Activated CD4-positive, alpha-beta T cell treated with anti-CD3 and anti-CD28 coated beads for 1 hour (primary cell): ENCODE measurements around the gene S100A8.
"Not testable (repeated sequence)": the region's sequence is repeated elsewhere in the genome, so short reads cannot be mapped to it uniquely, and the experiment has no call there.

Source experiments
- DNase-seq: peaks from one replicate; pipeline ENCODE4 v3.0.0-alpha.2; 2020

The S100A8 gene

GRCh38 chr1:153390938-153391710 lies at the start of gene S100A8:
Gene S100A8, minus strand, starts transcription at chr1:153391073. Its CDS starts 538 bp downstream, at chr1:153390535.
- no peak for DNase-seq

DNA sequence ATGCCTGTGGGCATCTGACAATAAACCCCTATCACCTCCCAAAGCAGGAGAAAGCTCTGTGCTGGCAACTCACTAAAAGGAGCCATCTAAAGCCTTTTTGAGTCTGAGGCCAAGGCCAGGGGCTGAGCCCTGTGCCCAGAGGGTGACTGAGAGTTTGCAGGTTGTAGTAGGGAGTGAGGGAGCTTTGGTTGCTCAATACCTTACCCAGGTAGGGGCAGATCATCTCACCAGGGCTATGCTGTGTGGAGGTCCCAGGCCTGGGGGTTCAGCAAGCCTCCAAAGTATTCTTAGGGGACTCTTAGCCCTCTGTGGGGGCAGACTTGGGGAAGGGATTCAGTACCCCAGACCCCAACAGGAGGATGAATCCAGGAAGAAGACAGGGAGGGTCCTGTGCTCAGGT lies 48.4 kb upstream of the S100A8 start:
- DNase-seq, result no peak

DNA sequence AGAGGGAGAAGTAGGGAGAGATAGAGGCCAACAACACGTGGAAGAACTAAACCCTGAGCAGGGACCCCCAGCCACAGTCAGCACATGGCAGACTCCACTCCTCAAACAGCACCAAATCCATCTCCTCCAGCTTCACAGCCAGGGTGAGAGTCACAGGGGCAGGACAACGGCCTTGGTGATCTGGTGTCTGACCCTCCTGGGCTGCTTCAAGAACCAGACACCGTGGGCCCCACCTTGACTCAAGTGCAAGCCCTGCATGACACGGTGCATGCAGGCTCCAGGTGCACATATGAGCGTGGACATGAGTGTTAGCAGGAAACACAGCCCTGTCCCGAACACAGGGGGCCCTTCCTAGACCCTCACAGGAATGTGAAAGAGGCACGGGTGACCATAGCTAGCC lies 47.7 kb upstream of the S100A8 start:
- no peak for DNase-seq

DNA sequence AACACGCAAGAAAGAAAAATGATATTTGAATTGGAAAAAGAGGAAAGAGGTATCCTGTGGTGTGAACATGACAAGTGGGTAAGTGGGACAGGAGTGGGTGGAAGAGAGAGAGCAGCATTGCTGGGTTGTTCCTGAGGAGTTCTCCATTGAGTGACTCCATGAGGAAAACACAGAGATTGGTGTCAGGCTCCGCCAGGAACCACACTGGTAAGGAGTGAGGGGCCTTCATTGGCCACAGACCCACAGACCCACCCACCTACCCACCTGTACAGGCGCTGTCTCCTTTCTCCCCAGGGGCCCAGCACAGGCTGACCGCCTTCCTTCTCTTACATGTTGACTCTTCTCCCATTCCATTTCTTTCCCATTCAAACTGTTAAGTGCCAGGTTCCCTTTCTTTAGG lies 46.4 kb upstream of the S100A8 start:
- DNase-seq, result no peak

DNA sequence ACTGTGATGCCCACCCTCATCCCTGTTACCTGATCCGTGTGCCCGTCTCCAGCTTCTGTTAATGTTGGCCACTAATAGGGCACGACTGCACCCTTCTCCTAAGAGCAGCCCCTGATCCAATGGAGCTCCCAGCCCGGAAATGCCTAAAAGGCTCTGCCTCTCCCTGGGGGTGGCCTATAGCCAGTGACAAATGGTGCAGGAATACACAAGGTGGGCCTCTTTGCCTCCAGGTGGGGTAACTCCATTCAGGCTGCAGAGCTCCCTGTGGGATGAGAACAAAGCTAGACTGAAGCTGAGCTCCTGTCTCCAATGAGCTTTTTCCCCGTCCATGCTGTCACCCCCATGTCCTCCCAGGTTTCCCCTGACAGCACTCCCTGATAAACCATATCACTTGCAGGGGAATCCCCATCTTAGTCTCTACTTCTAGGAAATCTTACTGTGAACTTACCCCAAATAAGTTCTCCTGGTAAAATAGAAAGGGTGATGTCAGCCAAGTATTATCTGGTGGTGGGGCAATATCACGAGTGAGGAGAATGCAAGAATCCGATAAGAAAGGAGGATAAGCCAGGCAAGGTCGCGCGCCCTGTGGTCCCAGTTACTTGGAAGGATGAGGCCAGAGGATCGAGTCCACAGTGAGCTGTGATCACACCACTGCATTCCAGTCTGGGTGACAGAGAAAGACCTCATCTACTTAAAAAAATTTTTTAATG lies 44.0 kb upstream of the S100A8 start:
- DNase-seq, result no peak

GRCh38 chr1:153432874-153433681 lies 42.2 kb upstream of the S100A8 start:
- no peak for DNase-seq

- no peak for DNase-seq
Measured at GRCh38 chr1:153431928-153432327, 41.1 kb upstream of the S100A8 start.

DNA sequence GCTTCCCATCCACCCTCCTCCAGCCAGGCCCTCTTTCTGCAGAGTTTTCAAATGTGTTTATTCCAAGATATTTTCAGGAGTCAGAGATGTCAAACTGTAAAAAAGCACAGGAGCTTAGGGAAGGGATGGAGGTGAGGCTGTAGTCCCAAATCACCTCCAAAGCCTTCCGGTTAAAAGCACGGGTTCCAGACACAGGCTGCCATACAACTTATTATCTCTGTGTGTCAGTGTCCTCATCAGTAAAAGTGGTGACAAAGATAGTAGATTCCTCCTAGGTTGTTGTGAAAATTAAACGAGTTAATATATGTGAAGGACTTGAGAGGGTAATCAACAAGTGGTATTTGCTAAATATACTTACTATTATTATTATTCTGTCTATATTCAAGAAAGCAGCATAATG lies 40.6 kb upstream of the S100A8 start:
- DNase-seq, result no peak

DNA sequence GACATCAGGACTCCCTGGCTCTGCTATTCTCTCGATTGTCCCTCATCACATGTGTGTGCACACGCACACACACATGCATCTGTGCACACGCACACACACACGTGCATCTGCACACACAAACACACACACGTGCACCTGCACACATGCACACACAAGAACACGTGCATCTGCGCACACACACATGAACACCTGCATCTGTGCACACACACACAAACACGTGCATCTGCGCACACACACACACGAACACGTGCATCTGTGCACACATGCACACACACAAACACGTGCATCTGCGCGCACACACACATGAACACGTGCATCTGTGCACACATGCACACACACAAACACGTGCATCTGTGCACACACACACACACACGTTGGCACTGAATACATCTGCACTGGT lies 40.1 kb upstream of the S100A8 start:
- DNase-seq, result no peak

GRCh38 chr1:153430561-153430960 lies 39.7 kb upstream of the S100A8 start:
- DNase-seq, result no peak

- DNase-seq, result no peak
Measured at GRCh38 chr1:153430166-153430553, 39.3 kb upstream of the S100A8 start.

GRCh38 chr1:153429266-153430165 lies 38.6 kb upstream of the S100A8 start:
- DNase-seq, result no peak

DNA sequence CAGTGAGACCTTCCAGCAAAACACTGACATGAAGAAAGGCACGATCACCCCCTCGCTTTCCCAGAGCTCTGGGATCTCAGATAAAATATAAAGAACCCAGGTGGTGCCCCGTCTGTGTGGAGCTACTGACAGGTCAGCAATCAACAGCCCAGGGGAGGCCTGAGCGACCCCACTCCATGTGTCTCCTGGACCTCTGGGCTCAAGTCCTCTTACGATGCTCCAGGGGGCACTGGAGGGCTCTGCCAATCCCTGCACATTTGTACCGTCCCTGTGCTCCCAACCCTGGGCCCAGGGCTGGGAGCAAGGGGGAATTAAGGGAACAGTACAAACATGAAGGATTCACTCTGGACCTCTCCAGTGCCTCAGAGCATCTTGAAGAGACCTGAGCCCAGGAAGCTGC lies 37.9 kb upstream of the S100A8 start:
- DNase-seq, result no peak

- no peak for DNase-seq
Measured at GRCh38 chr1:153428073-153428638, 37.3 kb upstream of the S100A8 start.

- no peak for DNase-seq
Measured at GRCh38 chr1:153426809-153427208, 35.9 kb upstream of the S100A8 start.

GRCh38 chr1:153422450-153423068 lies 31.7 kb upstream of the S100A8 start:
- DNase-seq, result peak; percentile 52

GRCh38 chr1:153420306-153420705 lies 29.4 kb upstream of the S100A8 start:
- DNase-seq, result no peak

- not testable (repeated sequence) for DNase-seq
Measured at GRCh38 chr1:153419436-153419793, 28.5 kb upstream of the S100A8 start.

GRCh38 chr1:153418758-153419435 lies 28.0 kb upstream of the S100A8 start:
- DNase-seq, result not testable (repeated sequence)

GRCh38 chr1:153417136-153417888 lies 26.4 kb upstream of the S100A8 start:
- no peak for DNase-seq
